ENCODE results near the gene DRC3. TPM values are rescaled to one million over a fixed set of nuclear protein-coding genes. Genes with fewer than 3 reads are reported as not detected.
A peak's percentile ranks its signal among the peaks of the same experiment; 100 is the strongest.
"Not testable (repeated sequence)": the region's sequence is repeated elsewhere in the genome, so short reads cannot be mapped to it uniquely, and the experiment has no call there.

Gene DRC3
- total RNA-seq, 1 experiment from 2014 or later: not detected

DNA sequence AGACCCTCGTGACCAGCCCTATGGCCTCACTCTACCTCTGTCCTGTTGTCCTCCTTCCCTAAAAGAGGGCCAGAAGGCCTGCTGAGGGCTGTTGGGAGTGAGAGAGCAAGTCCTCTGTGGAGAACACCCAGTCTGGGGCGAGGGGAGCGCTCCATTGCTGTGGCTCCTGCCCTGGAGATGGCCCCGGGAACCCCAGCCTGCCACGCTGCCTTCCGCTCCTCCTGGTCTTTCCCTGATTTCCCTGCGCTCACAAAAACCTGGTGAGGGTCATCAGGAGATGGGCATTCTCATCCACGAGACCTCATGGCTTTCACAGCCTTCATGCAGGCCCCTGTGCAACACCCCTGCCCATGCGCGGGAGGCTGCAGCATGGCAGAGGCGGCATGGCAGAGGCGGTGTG, 21.2 kb downstream of the DRC3 start:
- no peak for DNase-seq (ENCODE audit: low spot score)

DNA sequence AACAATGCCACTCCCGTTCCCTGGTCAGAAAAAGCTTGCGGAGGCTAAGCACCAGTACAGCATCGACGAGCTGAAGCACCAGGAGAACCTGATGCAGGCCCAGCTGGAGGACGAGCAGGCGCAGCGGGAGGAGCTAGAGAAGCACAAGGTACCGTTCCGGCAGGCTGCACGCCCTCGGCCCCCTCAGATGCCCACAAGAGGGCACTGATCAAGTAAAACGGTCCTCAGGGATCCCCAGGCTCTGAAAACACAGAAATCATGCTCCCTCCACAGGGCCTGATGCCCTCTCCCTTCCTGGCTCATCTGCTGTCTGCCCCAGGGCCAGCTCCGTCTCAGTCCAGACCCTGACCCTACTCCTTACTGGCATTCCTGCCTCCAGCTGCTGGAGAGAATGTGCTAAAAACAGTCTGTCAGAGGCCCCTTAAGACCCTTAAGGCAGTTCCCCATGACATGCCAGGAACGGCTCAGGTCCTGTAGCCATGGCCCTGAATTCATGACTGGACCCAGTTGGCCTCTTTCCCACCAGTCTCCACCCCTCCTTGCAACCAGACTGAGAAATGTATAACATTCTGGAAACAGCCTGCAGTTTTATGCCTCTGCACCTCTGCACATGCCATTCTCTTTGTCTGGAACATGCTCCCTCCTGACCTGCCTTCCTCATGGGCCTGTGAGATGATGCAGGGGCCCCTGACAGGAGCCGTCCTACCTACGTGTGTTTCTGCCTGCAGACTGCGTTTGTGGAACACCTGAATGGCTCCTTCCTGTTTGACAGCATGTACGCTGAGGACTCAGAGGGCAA, 21.8 kb downstream of the DRC3 start:
- DNase-seq (ENCODE audit: low spot score): no peak

DNA sequence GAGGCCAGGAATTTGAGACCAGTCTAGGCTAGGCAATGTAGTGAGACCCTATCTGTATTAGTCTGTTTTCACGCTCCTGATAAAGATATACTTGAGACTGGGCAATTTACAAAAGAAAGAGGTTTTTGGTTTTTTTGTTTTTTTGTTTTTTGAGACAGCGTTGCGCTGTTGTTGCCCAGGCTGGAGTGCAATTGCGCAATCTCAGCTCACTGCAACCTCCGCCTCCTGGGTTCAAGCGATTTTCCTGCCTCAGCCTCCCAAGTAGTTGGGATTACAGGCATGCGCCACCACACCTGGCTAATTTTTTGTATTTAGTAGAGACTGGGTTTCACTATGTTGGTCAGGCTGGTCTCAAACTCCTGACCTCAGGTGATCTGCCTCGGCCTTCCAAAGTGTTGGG, 23.2 kb downstream of the DRC3 start:
- DNase-seq (ENCODE audit: low spot score): not testable (repeated sequence)

DNA sequence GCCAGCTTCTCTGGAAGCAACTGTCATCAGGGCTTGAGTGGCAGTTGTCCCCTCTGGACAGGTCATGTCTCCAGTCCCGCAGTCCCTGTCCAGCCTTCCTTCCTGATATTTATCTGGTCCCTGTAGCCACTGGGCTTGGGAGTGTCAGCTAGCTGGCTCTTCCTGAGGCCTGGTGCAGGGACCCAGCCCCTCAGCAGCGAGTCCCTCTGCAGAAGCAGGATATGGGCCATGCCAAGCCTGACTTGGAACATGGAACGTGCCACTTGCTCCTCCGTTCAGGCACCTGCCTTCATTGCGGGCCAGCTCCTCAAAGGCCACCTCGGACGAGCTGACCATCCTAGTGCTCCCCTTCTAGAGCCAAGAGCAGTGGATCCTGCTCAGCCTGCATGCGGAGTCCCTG, 26.3 kb downstream of the DRC3 start:
- no peak for DNase-seq (ENCODE audit: low spot score)

DNA sequence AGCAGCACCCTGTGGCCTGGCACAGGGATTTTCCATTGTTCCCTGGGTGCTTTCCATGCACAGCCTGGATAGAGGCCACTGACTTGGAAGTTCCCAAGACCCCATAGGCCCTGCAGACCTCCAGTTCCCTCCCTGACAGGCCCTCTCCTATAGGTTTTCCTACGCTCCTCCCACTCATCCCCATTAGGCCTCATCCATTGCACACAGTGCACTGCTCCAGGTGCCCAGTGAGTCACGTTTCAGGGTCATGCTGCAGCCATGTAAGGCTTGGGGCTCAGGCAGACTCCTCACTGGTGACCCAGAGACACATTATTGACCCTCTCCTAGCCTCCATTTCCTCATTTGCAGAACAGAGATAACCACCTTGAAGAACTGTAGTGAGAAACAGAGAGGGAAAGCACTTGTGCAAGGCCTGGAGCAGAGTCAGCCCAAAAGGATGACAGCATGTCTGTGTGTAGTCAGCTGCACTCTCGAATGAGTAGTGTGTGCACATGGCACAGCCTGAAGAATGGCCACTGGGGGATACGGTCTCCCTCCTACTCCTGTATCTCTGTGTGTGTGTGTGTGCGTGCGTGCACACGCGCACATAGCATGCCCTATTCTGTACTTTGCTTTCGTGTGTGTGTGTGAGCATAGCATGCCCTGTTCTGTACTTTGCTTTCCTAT, 26.8 kb downstream of the DRC3 start:
- no peak for DNase-seq (ENCODE audit: low spot score)

DNA sequence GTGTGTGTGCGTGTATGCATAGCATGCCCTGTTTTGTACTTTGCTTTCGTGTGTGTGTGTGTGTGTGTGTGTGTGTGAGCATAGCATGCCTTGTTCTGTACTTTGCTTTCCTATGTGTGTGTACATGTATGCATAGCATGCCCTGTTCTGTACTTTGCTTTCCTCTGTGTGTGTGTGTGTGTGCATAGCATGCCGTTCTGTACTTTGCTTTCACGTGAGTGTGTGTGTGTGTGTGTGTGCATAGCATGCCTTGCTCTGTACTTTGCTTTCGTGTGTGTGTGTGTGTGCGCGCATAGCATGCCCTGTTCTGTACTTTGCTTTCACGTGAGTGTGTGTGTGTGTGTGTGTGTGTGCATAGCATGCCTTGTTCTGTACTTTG, 27.4 kb downstream of the DRC3 start:
- DNase-seq (ENCODE audit: low spot score): no peak

DNA sequence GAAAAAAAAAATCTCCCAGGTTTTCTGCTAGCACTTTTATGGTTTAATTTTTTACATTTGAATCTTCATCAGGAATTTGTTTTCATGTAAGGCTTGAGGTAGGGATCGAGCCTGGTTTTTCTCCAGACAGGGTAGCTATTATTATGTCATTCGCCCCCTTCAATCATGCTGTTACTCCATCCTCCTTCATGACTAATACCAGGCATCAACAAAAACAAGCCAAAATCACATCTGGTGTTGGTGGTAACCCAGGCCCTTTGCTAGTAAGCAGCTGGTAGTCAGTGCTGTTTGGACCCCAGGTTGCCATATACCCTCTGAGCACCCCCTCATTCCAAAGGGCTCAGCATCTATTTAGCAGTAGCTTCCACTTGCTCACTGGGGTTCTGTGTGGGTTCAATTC, 29.5 kb downstream of the DRC3 start:
- DNase-seq (ENCODE audit: low spot score): no peak

DNA sequence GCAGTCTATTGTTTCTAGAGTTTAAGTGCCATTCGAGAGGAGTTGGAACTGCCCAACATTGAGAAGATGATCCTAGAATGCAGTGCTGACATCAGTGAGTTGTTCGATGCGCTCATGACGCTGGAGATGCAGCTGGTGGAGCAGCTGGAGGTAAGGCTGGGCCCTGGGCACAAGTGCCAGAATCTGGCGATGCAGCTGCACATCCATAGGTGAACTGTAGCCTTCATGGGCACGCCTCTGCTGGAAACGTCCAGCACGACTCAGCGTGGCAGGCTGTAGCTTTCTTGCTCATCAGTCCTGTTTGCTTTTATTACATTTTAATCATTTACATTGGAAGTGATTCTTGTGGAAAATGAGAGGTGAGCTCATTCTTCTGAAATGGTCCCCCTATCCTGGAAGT, 31.7 kb downstream of the DRC3 start:
- DNase-seq (ENCODE audit: low spot score): no peak

DNA sequence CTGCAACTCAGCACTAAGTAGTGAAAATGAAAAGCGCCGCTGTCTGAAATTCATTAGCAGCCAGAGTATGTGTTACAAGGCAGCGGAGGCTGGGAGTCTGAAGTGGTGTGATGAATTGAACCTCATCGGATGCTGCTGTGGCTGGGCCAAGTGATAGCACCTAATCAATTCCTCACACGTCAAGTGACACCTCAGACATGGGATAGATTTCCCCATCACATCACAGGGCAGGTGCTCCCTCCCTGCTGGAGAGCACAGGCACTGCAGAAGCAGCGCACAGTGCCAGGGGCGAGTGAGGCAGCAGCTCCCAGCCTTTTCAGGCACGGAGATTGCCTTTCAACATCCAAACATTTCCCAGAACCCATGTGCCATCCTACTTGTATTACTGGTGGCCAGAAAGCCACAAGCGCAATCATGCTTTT, 32.2 kb downstream of the DRC3 start:
- no peak for DNase-seq (ENCODE audit: low spot score)

DNA sequence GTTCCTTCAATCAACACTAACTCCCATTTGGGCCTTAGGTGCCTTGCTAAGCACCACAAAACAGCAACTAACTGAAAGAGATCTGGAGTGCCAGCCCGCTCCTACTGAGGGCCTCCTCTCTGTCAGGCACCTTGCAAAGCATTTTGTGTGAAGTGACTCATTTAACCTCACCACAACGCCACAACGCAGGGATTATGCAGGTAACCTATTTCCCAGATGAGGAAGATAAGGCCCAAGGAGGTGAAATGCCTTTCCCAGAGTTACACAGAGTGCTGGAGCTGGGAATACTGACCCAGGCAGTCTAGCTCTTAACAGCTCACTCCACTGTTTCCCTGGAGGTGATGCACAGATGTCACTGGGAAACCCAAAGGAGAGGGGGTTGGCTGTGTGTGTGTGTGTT, 32.8 kb downstream of the DRC3 start:
- DNase-seq (ENCODE audit: low spot score): no peak

DNA sequence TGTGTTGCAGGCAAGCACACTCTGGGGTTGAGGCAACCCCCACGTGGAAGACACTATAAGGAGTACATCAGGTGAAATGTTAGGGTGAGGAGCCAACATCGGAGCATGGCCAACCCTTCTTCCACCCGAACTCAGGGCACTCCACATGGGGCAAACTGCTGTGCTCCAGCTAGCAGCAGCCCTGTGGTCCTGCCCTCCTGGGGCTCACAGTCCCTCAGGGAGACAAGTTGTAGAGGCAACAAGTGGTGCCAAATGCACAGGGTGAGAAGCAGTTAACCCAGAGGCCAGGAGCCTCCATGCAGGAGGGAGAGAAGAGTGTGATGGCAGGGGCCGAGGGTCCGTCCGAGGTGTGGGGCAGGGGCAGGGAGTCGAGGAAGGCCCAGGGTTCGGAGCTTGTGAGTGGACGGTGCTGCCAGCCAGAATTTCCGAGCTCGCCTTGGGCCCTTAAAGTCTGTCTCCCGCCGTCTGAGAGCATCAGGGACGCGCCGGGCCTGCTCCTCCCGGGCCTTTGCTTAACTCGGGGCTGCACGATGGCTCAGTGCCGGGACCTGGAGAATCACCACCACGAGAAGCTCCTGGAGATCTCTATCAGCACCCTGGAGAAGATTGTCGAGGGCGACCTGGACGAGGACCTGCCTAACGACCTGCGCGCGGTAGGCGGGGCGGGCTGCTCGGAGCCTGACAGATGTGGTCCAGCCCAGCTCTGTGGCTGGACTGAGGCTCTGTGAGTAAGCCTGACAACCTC, 34.0 kb downstream of the DRC3 start:
- DNase-seq (ENCODE audit: low spot score): no peak

DNA sequence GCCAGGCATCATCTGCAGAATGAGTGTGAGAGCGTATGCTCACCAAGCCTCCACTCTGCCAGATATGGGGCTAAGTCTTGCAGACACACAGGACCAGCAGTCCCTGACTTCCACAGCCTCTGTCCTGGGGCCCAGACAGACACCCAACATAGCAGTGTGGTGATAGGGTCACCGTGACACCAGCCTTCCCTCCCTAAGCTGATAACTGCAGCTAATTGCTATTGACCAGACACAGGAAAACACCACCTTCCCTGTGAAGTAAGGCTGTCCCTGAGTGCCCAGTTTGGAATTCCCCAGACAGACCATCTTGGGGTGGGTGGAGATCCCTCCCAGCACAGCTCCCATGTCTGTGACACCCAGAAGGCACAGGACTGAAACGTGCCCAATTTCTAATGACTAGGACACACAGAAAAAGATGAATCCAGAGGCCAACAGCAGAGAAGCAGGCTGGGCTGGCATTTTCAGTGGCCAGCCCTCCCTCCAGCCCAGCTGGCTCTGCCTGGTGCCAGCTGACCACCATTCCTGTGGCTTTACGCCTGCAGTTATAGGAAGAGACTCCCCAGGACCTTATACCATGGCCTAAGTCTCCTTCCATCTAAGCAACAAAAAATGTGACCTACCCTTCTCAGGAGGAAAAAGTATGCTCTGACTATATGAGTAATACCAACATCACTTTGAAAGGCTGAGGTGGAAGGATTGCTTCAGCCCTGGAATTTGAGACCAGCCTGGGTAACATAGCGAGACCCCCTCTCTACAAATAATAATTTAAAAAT, 36.0 kb downstream of the DRC3 start:
- DNase-seq (ENCODE audit: low spot score): no peak

DNA sequence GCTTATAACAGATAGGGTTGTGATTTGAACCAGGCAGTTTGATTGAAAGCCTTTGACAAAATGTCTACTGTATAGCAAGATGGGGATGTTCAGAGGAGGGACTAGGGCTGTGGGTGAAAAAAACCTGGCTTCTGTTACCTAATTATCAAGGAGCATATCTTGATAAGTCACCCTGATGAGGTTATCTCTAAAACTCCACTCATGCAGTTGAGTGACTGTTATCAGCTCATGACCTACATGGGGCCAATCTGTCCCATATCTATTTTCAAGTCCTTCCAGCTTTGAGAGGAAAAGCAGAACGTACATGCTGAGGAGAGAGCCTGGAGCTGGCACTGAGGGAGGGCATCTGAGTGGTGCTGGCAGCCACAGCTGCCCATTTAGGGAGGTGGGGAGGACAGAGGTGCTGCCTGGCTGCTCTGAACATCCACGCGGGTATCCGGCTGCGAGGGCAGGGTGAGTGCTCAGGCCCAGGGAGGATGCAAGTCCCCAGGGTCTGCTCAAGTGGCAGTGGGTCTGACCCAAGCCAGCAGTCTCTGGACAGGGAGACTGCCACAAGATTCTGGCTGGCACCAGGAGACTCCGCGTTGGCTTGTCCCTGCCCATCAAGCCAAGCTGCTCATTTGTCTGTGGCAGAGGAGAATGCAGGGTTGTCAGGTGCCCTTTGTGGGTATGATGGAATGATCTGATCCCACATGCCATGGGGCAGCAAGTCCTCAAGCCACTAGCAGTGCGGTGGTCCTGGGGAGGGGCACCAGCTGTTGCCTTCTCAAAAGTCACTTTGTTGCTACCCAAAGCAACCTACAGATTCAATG, 37.2 kb downstream of the DRC3 start:
- no peak for DNase-seq (ENCODE audit: low spot score)

DNA sequence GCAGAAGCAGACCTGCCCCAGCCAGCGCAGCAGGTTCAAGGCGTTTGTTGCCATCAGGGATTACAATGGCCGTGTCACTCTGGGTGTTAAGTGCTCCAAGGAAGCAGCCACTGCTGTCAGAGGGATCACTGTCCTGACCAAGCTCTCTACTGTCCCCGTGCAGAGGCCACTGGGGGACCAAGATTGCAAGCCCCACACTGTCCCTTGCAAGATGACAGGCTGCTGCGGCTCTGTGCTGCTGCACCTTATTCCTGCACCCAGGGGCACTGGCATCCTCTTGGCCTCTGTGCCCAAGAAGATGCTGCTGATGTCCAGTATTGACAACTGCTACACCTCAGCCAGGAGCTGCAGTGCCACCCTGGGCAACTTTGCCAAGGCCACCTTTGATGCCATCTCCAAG, 38.6 kb downstream of the DRC3 start:
- no peak for DNase-seq (ENCODE audit: low spot score)

DNA sequence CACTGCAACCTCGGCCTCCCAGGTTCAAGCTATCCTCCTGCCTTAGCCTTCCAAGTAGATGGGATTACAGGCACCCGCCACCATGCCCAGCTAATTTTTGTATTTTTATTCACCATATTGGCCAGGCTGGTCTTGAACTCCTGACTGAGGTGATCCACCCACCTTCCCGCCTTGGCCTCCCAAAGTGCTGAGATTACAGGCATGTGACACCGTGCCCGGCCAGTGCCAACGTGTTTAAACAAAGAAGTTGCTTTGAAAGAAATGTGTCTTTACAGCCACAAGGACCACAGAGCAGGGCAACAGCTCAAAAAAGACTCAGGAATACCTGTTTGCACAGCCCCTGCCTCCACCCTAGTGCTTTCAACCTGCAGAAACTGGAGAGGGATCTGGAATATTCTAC, 41.3 kb downstream of the DRC3 start:
- DNase-seq (ENCODE audit: low spot score): no peak

DNA sequence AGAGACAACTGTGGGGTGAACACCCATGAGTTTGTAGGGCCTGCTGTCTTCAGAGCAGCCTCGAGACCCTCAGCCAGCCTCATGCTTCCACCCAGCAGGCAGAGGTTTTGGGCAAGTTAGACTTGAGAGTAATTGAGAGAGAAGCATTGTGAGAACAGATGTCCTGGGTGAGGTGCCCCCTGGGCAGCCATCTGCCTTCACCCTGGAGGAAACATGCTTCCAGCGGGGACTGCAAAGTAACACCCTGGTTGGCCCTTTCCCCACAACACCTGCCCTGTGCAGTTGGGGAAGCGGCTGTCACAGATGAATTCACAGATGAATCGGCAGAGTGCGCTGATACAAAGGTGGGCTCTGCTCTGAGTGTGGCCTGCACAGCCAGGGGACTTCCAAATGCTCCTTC, 42.9 kb downstream of the DRC3 start:
- no peak for DNase-seq (ENCODE audit: low spot score)

DNA sequence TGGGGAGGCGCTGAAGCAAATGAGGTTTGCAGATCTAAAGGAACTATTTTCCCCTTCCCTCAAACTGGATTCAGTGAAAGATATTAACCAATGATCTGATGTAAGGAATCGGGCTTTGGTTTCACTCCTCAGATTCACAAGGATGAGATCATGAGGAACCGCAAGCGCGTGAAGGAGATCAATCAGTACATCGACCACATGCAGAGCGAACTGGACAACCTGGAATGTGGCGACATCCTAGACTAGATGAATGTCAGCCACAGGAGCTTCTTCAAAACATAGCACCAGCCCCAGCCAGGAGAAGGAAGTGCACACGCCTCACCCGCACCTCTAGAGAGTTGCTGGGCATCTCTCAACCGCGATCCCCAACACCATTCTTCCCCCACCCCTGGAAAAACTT, 43.8 kb downstream of the DRC3 start:
- DNase-seq (ENCODE audit: low spot score): no peak

DNA sequence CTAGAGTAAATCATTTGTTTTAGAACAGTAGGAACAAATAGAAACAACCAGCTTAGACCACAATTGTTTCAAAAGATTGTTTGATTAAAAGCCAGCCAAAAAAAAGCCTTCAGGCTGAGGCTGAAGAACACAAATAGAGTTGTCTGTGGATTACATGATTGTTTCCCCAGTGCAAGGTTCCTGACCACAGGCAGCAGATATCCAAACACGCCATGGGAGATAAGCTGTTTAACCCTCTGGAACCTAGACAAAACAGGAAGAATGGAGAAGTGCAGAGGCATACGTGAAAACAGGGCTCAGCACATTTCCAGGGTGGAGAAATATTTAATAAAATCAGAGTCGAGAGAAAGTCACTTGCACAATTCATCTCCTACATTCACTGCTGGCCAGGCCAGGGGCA, 45.3 kb downstream of the DRC3 start:
- DNase-seq (ENCODE audit: low spot score): peak; percentile 30

DNA sequence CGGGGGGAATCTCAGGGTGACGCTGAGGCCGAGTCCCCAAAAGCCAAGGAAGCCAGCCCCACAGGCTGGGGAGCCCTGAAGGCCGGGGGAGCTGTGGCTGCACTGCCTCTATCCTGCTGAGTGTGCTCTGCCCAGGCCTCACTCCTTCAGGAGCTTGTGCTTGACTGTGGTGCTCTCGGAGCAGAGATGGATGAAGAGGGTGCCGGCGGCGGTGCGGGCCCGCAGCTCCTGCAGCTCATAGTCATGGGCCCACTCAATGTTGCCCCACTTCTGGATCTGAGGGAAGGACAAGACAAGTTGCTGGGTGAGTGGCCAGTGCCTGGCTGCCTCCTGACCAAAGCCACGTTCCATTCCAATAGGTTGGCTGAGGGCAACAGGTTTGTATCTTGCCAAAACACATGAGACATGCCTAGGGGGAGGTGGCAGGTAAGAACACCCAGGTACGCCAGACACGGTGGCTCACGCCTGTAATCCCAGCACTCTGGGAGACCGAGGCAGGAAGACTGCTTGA, 45.8 kb downstream of the DRC3 start:
- DNase-seq (ENCODE audit: low spot score): no peak

DNA sequence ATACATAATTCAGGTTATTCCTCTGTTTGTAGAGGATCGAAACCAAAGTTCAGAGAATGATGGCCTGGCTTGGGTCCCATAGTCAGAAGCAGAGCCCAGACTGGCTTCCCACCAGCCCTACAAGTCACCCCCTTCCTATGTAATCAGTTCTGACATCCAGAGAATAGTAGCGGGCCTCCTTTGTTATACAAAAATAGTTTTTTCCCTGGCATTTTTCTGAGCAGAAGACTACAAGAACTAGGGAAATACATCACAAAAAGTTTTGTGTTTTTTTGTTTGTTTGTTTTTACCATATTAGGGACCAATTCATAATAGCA, 47.1 kb downstream of the DRC3 start:
- no peak for DNase-seq (ENCODE audit: low spot score)

DNA sequence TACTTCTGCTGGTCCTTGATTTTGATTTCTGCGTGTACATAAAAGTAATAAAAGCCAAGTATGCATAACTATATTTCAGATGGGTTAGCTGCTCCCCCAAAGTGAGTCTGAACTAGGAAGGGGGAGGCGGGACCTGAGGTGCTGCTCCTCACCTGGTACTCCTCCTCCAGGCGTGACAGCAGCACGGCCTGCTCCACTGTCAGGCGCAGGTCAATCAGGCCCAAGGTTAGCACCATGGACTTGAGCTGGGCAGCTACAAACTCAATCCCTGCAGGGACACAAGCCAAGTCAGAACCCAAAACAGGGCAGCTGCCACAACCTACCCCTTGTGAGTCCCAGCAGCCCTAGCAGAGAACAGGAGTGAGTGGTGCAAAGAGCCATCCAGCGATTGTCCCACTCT, 48.3 kb downstream of the DRC3 start:
- no peak for DNase-seq (ENCODE audit: low spot score)

Measured in H4 (cell line).